HFF-Myc (cell line): Measurements from ENCODE around the gene SLC2A6.

ENCODE experiments used
- DNase-seq: peaks from one replicate; pipeline ENCODE4 v3.0.0-alpha.2; 2011; ENCODE audit warnings: low read depth; ENCODE audit errors: extremely low read depth
- H3K4me3 ChIP-seq: replicated peaks from 2 replicates; pipeline ENCODE4 v1.5.1; 2011; ENCODE audit warnings: low read depth, mild to moderate bottlenecking, control low read depth, low read length
- CTCF ChIP-seq: IDR thresholded peaks from 2 replicates; pipeline ENCODE4 v1.5.1; 2012; ENCODE audit warnings: mild to moderate bottlenecking, low read depth, low read length, control low read depth; ENCODE audit errors: missing control alignments

The SLC2A6 gene

GRCh38 chr9:133471551-133472276, 7.2 kb downstream of the SLC2A6 start:
- no peak for DNase-seq
- H3K4me3 ChIP-seq = no peak overlapping the region
- no peak for TF ChIP-seq CTCF

GRCh38 chr9:133470988-133471387, 7.9 kb downstream of the SLC2A6 start:
- no peak for DNase-seq
- no peak for TF ChIP-seq CTCF
- H3K4me3 ChIP-seq = no peak overlapping the region

- no peak overlapping the region for H3K4me3 ChIP-seq
- no peak for TF ChIP-seq CTCF
- no peak for DNase-seq
Observed at GRCh38 chr9:133470427-133470924, 8.4 kb downstream of the SLC2A6 start.

GRCh38 chr9:133468777-133469421, 10.0 kb downstream of the SLC2A6 start:
- no peak for TF ChIP-seq CTCF
- no peak for DNase-seq
- no peak overlapping the region for H3K4me3 ChIP-seq

- DNase-seq = no peak
- no peak for TF ChIP-seq CTCF
- no peak overlapping the region for H3K4me3 ChIP-seq
Observed at GRCh38 chr9:133468374-133468773, 10.5 kb downstream of the SLC2A6 start.

GRCh38 chr9:133467101-133467500, 11.8 kb downstream of the SLC2A6 start:
- no peak for DNase-seq
- TF ChIP-seq CTCF = no peak

GRCh38 chr9:133465984-133466383, 12.9 kb downstream of the SLC2A6 start:
- no peak for DNase-seq
- H3K4me3 ChIP-seq = no peak overlapping the region
- TF ChIP-seq CTCF = no peak

More at GRCh38 chr9:133467101-133467500, 11.8 kb downstream of the SLC2A6 start:
- no peak overlapping the region for H3K4me3 ChIP-seq
